Spinal cord (tissue), 10 donors: ENCODE results near the gene NLRC4. TPM values are rescaled to one million over a fixed set of nuclear protein-coding genes. Genes with fewer than 3 reads are reported as not detected.
"Not testable (repeated sequence)": the region's sequence is repeated elsewhere in the genome, so short reads cannot be mapped to it uniquely, and the experiment has no call there.

Experiments used
- DNase-seq, 6 donors: peaks; one replicate each; pipeline versions ENCODE4 v3.0.0 to v3.0.0-alpha.2; 2013 to 2015; ENCODE audit warnings: low spot score in 6 of 6, low read depth in 4 of 6
- H3K27ac ChIP-seq: one replicate; pipeline ENCODE4 v1.5.1; 2013; ENCODE audit warnings: low read depth, low read length, control low read depth
- H3K27me3 ChIP-seq: one replicate; pipeline ENCODE4 v1.6.1; 2013; ENCODE audit warnings: low read length; ENCODE audit not compliant: control insufficient read depth, insufficient read depth
- H3K36me3 ChIP-seq: one replicate; pipeline ENCODE4 v1.6.1; 2013; ENCODE audit warnings: low read length; ENCODE audit not compliant: control insufficient read depth, insufficient read depth
- H3K4me1 ChIP-seq: one replicate; pipeline ENCODE4 v1.6.1; 2013; ENCODE audit warnings: low read length; ENCODE audit not compliant: control insufficient read depth, insufficient read depth
- H3K4me3 ChIP-seq: one replicate; pipeline ENCODE4 v1.5.1; 2013; ENCODE audit warnings: low read depth, low read length, control low read depth
- H3K9me3 ChIP-seq: one replicate; pipeline ENCODE4 v1.6.1; 2013; ENCODE audit warnings: low read length; ENCODE audit not compliant: control insufficient read depth, insufficient read depth
- WGBS: methylation state at CpG from one replicate; pipeline ENCODE4 v1.1.5; 2013; ENCODE audit warnings: missing lambda C conversion rate; ENCODE audit not compliant: insufficient coverage; 5-methylcytosine and 5-hydroxymethylcytosine counted together
- polyA plus RNA-seq, 2 donors: library from polyadenylated mRNA; unstranded; fragments of 120-200 nt; gene quantifications; one replicate each; pipeline ENCODE4 v1.2.1, GENCODE V29; 2013; ENCODE audit not compliant: insufficient read length in 2 of 2
- total RNA-seq, 2 donors: library from RNA; depleted of rRNA in 1 of 2; stranded (reverse); fragments of 120-200 nt in 1 of 2; fragments of >200 nt in 1 of 2; gene quantifications; one replicate each; pipeline versions ENCODE4 v1.2.3 to v1.2.4, GENCODE V29; 2013 to 2014
- donor health status: healthy.

NLRC4 gene
- total and polyA plus RNA-seq, 4 donors: 1.0 to 3.9 (median 1.5) TPM

DNA sequence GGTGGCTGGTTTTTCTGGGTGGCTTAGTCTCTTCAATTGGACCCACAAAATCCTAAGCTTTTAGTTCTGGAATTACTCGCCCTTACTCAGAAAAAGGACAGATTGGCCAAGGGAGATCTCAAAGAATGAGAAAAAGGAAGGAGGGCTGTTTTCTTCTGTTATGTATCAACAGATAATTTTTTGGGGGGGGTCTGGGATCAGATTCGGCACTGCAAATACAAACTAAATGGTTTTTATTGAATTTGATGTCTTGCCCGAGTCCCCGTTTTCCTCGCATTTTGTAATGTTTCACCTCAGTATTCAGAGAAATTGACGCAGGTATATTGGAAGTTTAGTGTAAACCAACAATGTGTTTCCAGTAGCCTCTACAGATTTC lies 13.8 kb upstream of the NLRC4 start:
- Histone ChIP-seq H3K27me3 (no peaks in the 10 kb centered on the region), H3K27ac (peak overlapping the region; percentile 72), H3K4me3 (peak overlapping the region; percentile 93), H3K36me3 (peaks cover 21% of the 10 kb centered on the region), H3K9me3 (no peaks in the 10 kb centered on the region), H3K4me1 (peaks cover 6% of the 10 kb centered on the region)
- DNase-seq: no peak
- WGBS: no CpG with 5 or more reads among the region's 6 CpGs

DNA sequence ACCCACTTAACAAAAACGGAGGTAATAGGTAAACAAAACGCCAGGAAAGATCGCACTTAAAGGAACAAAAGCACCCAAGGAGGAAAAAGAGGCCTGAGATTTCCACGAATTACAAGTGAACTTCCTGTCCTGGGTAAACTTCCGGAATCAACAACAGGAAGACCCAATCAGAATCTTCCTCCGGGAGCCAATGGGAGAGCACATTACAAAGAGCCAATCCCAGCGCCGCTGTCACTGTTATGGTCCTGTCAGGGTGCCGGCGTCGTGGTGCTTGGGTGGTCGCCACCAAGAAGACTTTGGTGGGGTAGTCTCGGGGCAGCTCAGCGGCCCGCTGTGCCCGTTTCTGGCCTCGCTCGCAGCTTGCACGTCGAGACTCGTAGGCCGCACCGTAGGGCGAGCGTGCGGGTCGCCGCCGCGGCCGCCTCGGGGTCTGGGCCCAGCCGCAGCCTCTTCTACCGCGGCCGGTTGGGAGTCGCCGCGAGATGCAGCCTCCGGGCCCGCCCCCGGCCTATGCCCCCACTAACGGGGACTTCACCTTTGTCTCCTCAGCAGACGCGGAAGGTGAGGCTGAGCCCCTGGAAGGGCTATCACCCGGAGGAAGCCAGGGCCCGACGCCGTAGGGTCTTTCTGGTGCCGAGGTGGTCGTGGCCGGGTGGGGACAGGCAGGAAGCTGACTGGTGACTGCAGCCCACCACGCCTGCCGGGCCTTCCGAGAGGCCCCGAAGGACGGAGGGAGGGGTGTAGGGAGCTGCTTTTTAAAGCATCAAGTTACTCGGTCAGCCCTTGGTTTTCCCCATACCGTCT lies 13.2 kb upstream of the NLRC4 start, which contains the start of gene YIPF4:
Gene YIPF4, plus strand, starts transcription at position 231 of the 804 bp plus-strand sequence. Its CDS starts 252 bp downstream, at position 483.
- peak within 1 kb of the TSS; percentile 93 for H3K4me3 ChIP-seq
- WGBS: under 1% methylated on average over 54 of the region's 59 CpGs
- DNase-seq: peak; percentile 92 to 99 (median 93)
- H3K27ac ChIP-seq: peak within 1 kb of the TSS; percentile 72
- no peaks in the 10 kb centered on the region for H3K9me3 ChIP-seq
- H3K36me3 ChIP-seq: peaks cover 20% of the 10 kb centered on the region
- H3K4me1 ChIP-seq: peaks cover 6% of the 10 kb centered on the region
- H3K27me3 ChIP-seq: no peaks in the 10 kb centered on the region

DNA sequence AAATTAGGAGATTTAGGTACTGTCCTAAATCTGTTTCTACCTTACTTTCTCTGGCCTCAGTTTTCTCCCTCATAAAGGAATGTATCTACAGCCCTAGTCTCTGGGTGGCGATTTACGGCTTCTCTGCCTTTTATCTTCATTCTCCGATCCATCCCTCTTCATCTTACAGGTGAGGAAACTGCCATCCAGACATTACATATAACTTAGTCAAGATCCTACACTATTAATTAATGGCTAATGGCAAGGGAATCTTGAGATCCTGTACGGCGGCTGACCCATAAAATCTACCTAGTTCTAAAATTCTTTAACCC lies 12.6 kb upstream of the NLRC4 start:
- Histone ChIP-seq H3K36me3 (peaks cover 14% of the 10 kb centered on the region), H3K4me3 (peak overlapping the region; percentile 93), H3K27ac (peak overlapping the region; percentile 72), H3K9me3 (no peaks in the 10 kb centered on the region), H3K4me1 (peaks cover 6% of the 10 kb centered on the region), H3K27me3 (no peaks in the 10 kb centered on the region)
- WGBS: 20% methylated on average over 1 of the region's 5 CpGs
- DNase-seq: no peak

DNA sequence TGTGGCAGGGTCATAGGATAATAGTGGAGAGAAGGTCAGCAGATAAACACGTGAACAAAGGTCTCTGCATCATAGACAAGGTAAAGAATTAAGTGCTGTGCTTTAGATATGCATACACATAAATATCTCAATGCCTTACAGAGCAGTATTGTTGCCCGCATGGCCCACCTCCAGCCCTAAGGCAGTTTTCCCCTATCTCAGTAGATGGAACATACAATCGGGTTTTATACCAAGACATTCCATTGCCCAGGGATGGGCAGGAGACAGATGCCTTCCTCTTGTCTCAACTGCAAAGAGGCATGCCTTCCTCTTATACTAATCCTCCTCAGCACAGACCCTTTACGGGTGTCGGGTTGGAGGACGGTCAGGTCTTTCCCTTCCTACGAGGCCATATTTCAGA lies 11.1 kb upstream of the NLRC4 start:
- H3K27me3 ChIP-seq, H3K9me3 ChIP-seq, H3K36me3 ChIP-seq, DNase-seq, H3K27ac ChIP-seq, H3K4me1 ChIP-seq, H3K4me3 ChIP-seq: not testable (repeated sequence)
- 96% methylated on average over 4 of the region's 7 CpGs for WGBS

DNA sequence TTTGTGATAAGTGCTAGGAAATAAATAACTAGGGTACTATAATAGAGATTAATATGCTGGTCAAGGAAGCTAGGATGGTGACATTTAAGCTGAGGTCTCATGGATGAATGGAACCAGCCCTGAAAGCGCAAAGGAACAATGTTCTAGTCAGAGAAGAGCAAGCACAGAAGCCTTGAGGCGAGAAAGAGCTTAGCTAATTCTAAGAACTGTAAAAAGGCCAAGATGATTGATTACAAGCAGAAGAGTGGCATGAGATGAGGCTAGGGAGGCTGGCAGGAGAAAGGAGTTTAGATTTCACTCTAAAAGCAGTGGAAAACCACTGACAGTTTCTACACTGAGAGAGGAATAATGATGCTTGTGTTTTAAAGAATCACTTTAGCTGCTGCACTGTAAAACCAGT lies 9.6 kb upstream of the NLRC4 start:
- Histone ChIP-seq H3K27ac (no peak overlapping the region), H3K4me1 (peaks cover 6% of the 10 kb centered on the region), H3K9me3 (no peaks in the 10 kb centered on the region), H3K27me3 (peaks cover 2% of the 10 kb centered on the region), H3K4me3 (no peak overlapping the region), H3K36me3 (no peaks in the 10 kb centered on the region)
- DNase-seq: no peak
- WGBS: 60% methylated on average over 2 of the region's 2 CpGs

DNA sequence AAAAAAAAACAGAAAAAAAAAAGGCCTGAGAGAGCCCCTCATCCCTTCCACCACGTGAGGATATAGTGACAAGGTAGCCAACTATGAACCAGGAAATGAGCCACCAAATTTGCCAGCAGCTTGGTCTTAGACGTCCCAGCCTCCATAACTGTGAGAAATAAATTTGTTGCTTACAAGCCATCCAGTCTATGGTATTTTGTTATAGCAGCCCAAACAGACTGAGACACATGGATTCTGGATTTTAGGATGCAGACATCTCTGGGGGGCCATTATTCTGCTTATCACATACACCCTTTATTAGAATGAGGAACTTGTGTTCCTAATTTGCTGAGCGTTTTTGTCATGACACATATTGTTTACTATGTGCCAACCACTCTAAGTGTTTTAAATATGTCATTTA lies 7.6 kb upstream of the NLRC4 start:
- Histone ChIP-seq H3K27me3 (peaks cover 2% of the 10 kb centered on the region), H3K4me1 (no peaks in the 10 kb centered on the region), H3K36me3 (no peaks in the 10 kb centered on the region), H3K9me3 (no peaks in the 10 kb centered on the region), H3K4me3 (no peak overlapping the region), H3K27ac (no peak overlapping the region)
- DNase-seq: no peak
- no CpG with 5 or more reads among the region's 3 CpGs for WGBS

DNA sequence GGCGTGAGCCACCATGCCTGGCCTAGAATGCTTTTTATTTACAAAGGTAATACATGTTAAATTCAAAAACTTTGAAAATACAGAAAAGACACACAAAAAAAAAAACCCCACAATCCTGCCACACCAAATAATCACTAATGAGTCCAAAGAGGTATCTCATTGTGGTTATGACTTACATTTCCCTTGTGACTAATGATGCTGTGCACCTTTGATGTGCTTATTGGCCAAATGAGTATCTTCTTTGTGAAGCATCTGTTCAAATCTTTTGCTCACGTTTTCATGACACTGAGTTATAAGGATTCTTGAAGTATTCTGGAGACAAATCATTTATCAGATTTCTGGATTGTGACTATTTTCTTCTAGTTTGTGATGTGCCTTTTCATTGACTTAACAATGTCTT lies 6.4 kb upstream of the NLRC4 start:
- Histone ChIP-seq H3K4me1 (no peaks in the 10 kb centered on the region), H3K9me3 (no peaks in the 10 kb centered on the region), H3K4me3 (no peak overlapping the region), H3K27me3 (peaks cover 2% of the 10 kb centered on the region), H3K36me3 (no peaks in the 10 kb centered on the region), H3K27ac (no peak overlapping the region)
- WGBS: no CpG with 5 or more reads among the region's 2 CpGs
- DNase-seq: no peak

DNA sequence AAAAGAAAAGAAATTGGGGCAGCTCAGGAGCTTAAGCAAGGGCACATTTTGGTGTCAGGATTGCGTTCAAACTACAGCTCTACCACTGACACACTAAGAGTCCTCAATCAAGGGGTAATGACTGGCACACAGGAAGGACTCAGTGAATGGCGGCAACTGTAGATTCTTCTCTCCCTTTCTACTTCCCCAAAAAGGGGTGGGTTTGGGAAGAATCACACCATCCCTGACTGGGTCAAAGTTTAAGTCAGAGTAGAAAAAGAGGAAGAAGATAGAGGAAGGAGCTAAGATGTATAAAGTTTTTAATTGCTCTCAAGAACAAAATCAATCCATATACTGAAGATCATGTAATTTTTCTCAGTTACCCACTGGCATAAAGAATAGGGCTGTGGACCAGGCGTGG lies 2.6 kb downstream of the NLRC4 start:
- H3K27ac ChIP-seq: no peak overlapping the region
- WGBS: no CpG with 5 or more reads among the region's 3 CpGs
- no peaks in the 10 kb centered on the region for H3K36me3 ChIP-seq

DNA sequence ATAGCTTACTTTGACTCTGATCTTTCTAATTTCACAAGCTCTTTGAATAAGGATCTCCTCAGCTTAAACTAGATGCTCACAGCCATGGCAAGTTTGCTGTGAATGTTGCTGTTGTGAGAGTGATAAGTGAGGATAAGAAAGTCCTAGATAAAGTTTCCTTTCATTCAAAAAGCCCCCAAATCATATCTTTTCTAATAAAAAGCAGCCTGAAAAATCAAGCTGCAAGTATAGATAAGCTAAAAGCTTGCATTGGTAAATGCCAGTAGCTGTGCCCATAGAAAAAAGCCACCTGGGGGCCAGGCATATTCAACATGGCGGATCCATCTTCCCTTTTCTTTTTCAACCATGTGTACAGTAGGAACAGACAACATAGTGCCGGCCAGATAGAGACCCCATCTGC lies 4.3 kb downstream of the NLRC4 start:
- H3K27me3 ChIP-seq: no peaks in the 10 kb centered on the region
- H3K27ac ChIP-seq: no peak overlapping the region
- 86% methylated on average over 2 of the region's 2 CpGs for WGBS
- no peaks in the 10 kb centered on the region for H3K9me3 ChIP-seq
- no peak for DNase-seq
- no peaks in the 10 kb centered on the region for H3K4me1 ChIP-seq
- no peaks in the 10 kb centered on the region for H3K36me3 ChIP-seq
- no peak overlapping the region for H3K4me3 ChIP-seq

More for the DNA sequence above, 2.6 kb downstream of the NLRC4 start:
- H3K27me3 ChIP-seq: no peaks in the 10 kb centered on the region
- no peak for DNase-seq
- no peak overlapping the region for H3K4me3 ChIP-seq
- no peaks in the 10 kb centered on the region for H3K4me1 ChIP-seq
- H3K9me3 ChIP-seq: no peaks in the 10 kb centered on the region

DNA sequence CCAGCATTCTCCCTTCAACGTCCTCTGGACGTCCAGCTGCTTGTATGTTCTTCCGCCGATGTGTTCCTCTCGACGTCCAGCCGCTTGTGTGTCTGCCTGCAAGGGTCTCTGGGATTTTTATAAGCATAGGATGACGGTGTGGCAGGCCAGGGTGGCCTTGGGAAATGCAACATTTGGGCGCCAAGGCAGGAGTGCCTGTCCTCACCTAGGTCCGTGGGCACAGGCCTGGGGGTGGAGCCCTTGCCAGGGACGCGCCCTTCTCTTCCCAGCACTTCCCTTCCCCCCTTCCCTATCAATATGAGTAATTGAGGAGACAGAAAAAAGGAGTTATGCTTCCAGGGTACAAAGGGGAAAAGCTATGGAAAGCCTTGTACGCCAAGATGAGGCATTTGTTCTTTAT lies 6.4 kb downstream of the NLRC4 start:
- Histone ChIP-seq H3K27ac (no peak overlapping the region), H3K36me3 (no peaks in the 10 kb centered on the region), H3K4me1 (no peaks in the 10 kb centered on the region), H3K27me3 (no peaks in the 10 kb centered on the region), H3K9me3 (no peaks in the 10 kb centered on the region), H3K4me3 (no peak overlapping the region)
- 86% methylated on average over 8 of the region's 13 CpGs for WGBS
- DNase-seq: no peak
